DMS53 (cell line): ENCODE measurements around the gene GEN1.
A peak's percentile ranks its signal among the peaks of the same experiment; 100 is the strongest.

Experiments
- DNase-seq: peaks from one replicate; lab custom pipeline; 2025; lab: John Stamatoyannopoulos, UW

GEN1 gene

GRCh38 chr2:17753803-17754663 lies at the start of gene GEN1, which contains the start of gene SMC6:
TSS of gene GEN1 (plus strand) at chr2:17754138. CDS start at chr2:17759944, 5,806 bp downstream.
TSS of gene SMC6 (minus strand) at chr2:17753810. CDS start at chr2:17745946, 7,864 bp downstream.
- peak; percentile 96 for DNase-seq

GRCh38 chr2:17706845-17707244 lies 47.1 kb upstream of the GEN1 start:
- DNase-seq, result no peak

- DNase-seq, result no peak
Measured at GRCh38 chr2:17708501-17708900, 45.4 kb upstream of the GEN1 start.

GRCh38 chr2:17709897-17710296 lies 44.0 kb upstream of the GEN1 start:
- no peak for DNase-seq

- no peak for DNase-seq
Measured at GRCh38 chr2:17710547-17711248, 43.2 kb upstream of the GEN1 start.

GRCh38 chr2:17713291-17713690 lies 40.6 kb upstream of the GEN1 start:
- no peak for DNase-seq

GRCh38 chr2:17717666-17718065 lies 36.3 kb upstream of the GEN1 start:
- DNase-seq, result no peak

- no peak for DNase-seq
Measured at GRCh38 chr2:17718689-17719088, 35.2 kb upstream of the GEN1 start.

- peak; percentile 34 for DNase-seq
Measured at GRCh38 chr2:17719562-17720371, 34.2 kb upstream of the GEN1 start.

- no peak for DNase-seq
Measured at GRCh38 chr2:17728210-17728609, 25.7 kb upstream of the GEN1 start.

GRCh38 chr2:17729880-17730279 lies 24.1 kb upstream of the GEN1 start:
- DNase-seq, result no peak

GRCh38 chr2:17733599-17733998 lies 20.3 kb upstream of the GEN1 start:
- no peak for DNase-seq

GRCh38 chr2:17735864-17736263 lies 18.1 kb upstream of the GEN1 start:
- no peak for DNase-seq

- DNase-seq, result no peak
Measured at GRCh38 chr2:17736989-17737388, 16.9 kb upstream of the GEN1 start.

GRCh38 chr2:17740203-17740602 lies 13.7 kb upstream of the GEN1 start:
- DNase-seq, result no peak

GRCh38 chr2:17747684-17748452 lies 6.1 kb upstream of the GEN1 start:
- DNase-seq, result no peak

GRCh38 chr2:17748745-17749144 lies 5.2 kb upstream of the GEN1 start:
- DNase-seq, result peak; percentile 75

GRCh38 chr2:17749753-17750438 lies 4.0 kb upstream of the GEN1 start:
- no peak for DNase-seq

- no peak for DNase-seq
Measured at GRCh38 chr2:17752246-17752645, 1.7 kb upstream of the GEN1 start.

- DNase-seq, result peak; percentile 83
Measured at GRCh38 chr2:17752892-17753802, 791 bp upstream of the GEN1 start.
